Measurements from ENCODE around the gene NLRC4. TPM values are rescaled to one million over a fixed set of nuclear protein-coding genes. Genes with fewer than 3 reads are reported as not detected.

The NLRC4 gene
- total and polyA plus RNA-seq, 2 of the 8 experiments (the other 6 are each of a cell fraction or from before 2014, with no cell fraction given), result not detected

DNA sequence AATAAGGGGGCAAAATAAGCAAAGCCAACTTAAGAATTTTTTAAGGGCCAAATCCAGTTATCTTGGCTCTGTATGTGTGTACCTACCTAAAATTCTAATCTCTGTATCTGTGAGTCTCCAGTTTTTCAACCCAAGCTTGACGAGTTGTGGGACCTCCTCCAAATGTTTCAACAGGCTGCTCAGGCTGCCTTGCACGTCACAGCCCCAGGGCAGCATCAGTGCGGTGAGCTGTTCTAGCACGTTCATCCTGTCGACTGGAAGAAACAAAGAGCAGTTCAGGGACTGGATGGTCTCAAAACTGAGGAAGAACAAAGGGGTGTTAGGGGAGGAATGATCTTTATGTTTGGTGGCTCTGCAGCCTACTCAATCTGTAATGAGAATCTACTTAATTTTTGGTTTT, 29.4 kb downstream of the NLRC4 start:
- CTCF ChIA-PET (ENCODE audit: partially characterized antibody), result interaction anchor here (0.5 to 1.1 kb wide), 2 partner anchors 91 to 421 kb away, joined by 3 to 4 read pairs; no protein-coding TSS in a partner anchor

More for the DNA sequence above, 29.4 kb downstream of the NLRC4 start:
- Histone ChIP-seq H3K27me3 (replicated peaks in 1 of 4; ENCODE audit: control insufficient read depth in 3 of 4, extremely low read depth in 1 of 4, insufficient read depth in 3 of 4, low read length in 3 of 4) (no peaks in the 10 kb centered on the region), H4K5ac (ENCODE audit: insufficient read length, low read depth, low read length) (no peak overlapping the region), H3K27ac (ENCODE audit: low read depth, low read length) (no peak overlapping the region), H3K23ac (ENCODE audit: insufficient read length) (no peak overlapping the region), H4K20me1 (replicated peaks in 1 of 2; ENCODE audit: control insufficient read depth in 1 of 2, insufficient read depth in 2 of 2, low read length in 2 of 2) (no peaks in the 10 kb centered on the region), H3K9ac (replicated peaks in 1 of 4; ENCODE audit: extremely low read depth in 1 of 4, low read depth in 3 of 4, low read length in 3 of 4) (no peak overlapping the region), H3K4ac (replicated peaks; ENCODE audit: insufficient read length, low read depth, low read length) (no peak overlapping the region), H3K9me3 (ENCODE audit: insufficient read depth in 2 of 2, low read depth in 1 of 2, low read length in 1 of 2) (no peaks in the 10 kb centered on the region), H3K4me1 (replicated peaks in 1 of 4; ENCODE audit: control insufficient read depth in 3 of 4, insufficient read depth in 4 of 4, low read length in 3 of 4) (no peaks in the 10 kb centered on the region), H3K4me3 (ENCODE audit: extremely low read depth in 1 of 4, insufficient read depth in 2 of 4, low read depth in 3 of 4, low read length in 4 of 4) (no peak overlapping the region), H2BK120ac (replicated peaks; ENCODE audit: low read depth, low read length) (no peak overlapping the region), H2BK12ac (ENCODE audit: low read depth, low read length) (no peak overlapping the region), H2BK5ac (ENCODE audit: low read depth, low read length) (no peak overlapping the region), H4K8ac (ENCODE audit: extremely low read depth, insufficient read depth, low read length) (no peak overlapping the region), H2AK5ac (ENCODE audit: low read depth, low read length) (no peak overlapping the region), H4K91ac (replicated peaks; ENCODE audit: insufficient read length, low read length) (no peak overlapping the region), H2AFZ (ENCODE audit: low read length) (no peak overlapping the region), H3K18ac (ENCODE audit: extremely low read depth, low read length) (no peak overlapping the region), H3K56ac (replicated peaks; ENCODE audit: insufficient read length, low read depth, low read length) (no peak overlapping the region), H3K14ac (ENCODE audit: insufficient read length) (no peak overlapping the region), H2BK15ac (ENCODE audit: low read length) (no peak overlapping the region), H3K79me1 (ENCODE audit: low read depth, low read length) (no peaks in the 10 kb centered on the region), H3K79me2 (ENCODE audit: control insufficient read depth in 1 of 2, insufficient read depth in 2 of 2, low read length in 2 of 2) (no peaks in the 10 kb centered on the region), H2BK20ac (ENCODE audit: low read length) (no peak overlapping the region), H3K4me2 (ENCODE audit: insufficient read depth in 1 of 2, low read depth in 2 of 2, low read length in 2 of 2) (no peak overlapping the region), H3K36me3 (ENCODE audit: control insufficient read depth in 2 of 4, insufficient read depth in 4 of 4, low read length in 3 of 4) (no peaks in the 10 kb centered on the region), H3K23me2 (ENCODE audit: low read depth, low read length) (no peaks in the 10 kb centered on the region)
- POLR2A ChIA-PET (ENCODE audit: partially characterized antibody), result interaction anchor here (1.1 kb wide), 1 partner anchor 70 kb away, joined by 6 read pairs; the partner anchor contains the start of gene SLC30A6
- FAIRE-seq (no peak), DNase-seq (ENCODE audit: low read depth in 1 of 2, low spot score in 2 of 2) (no peak)
- 88% methylated on average over 5 of the region's 5 CpGs; no CpG with 5 or more reads in 1 of the 2 experiments for WGBS, 2 experiments (ENCODE audit: extremely low coverage in 1 of 2, insufficient coverage in 1 of 2, insufficient read length in 1 of 2, insufficient replicate concordance in 2 of 2, low coverage in 1 of 2, low lambda C conversion rate in 2 of 2, missing lambda C conversion rate in 1 of 2)
- no peak for TF ChIP-seq FOSL1 (IDR thresholded peaks at IDR 0.05; ENCODE audit: insufficient read depth, low read depth, low read length)

Data from H1 (cell line).